Astrocyte (in vitro differentiated cells and primary cell): ENCODE measurements around the gene OR2Z1. TPM values are rescaled to one million over a fixed set of nuclear protein-coding genes. Genes with fewer than 3 reads are reported as not detected.

Source experiments
- DNase-seq: peaks from one replicate; pipeline ENCODE4 v3.0.0-alpha.2; 2010; ENCODE audit warnings: low read depth
- FAIRE-seq: peaks from 2 replicates; lab custom pipeline; 2011; peaks lifted over from hg19 to GRCh38; lab: Jason Lieb, UNC
- H2AFZ ChIP-seq: 2 replicates; pipeline ENCODE4 v1.6.0; 2012; ENCODE audit warnings: low read depth, low read length, inconsistent platforms
- H3K27ac ChIP-seq: 2 replicates; pipeline ENCODE4 v1.5.1; 2011; ENCODE audit warnings: low read depth, low read length, inconsistent platforms
- H3K27me3 ChIP-seq: 2 replicates; pipeline ENCODE4 v1.6.0; 2011; ENCODE audit warnings: low read length, inconsistent platforms; ENCODE audit not compliant: insufficient read depth
- H3K36me3 ChIP-seq: 2 replicates; pipeline ENCODE4 v1.5.1; 2011; ENCODE audit warnings: low read length, inconsistent platforms; ENCODE audit not compliant: insufficient read depth
- H3K4me1 ChIP-seq: 2 replicates; pipeline ENCODE4 v1.5.1; 2011; ENCODE audit warnings: low read length, inconsistent platforms; ENCODE audit not compliant: insufficient read depth
- H3K4me2 ChIP-seq: 2 replicates; pipeline ENCODE4 v1.6.0; 2012; ENCODE audit warnings: low read length, inconsistent platforms
- H3K4me3 ChIP-seq: 2 replicates; pipeline ENCODE4 v1.5.1; 2011; ENCODE audit warnings: low read depth, mild to moderate bottlenecking, low read length, inconsistent platforms; ENCODE audit not compliant: insufficient read depth
- H3K79me2 ChIP-seq: 2 replicates; pipeline ENCODE4 v1.6.0; 2012; ENCODE audit warnings: mild to moderate bottlenecking, low read length, inconsistent platforms; ENCODE audit not compliant: insufficient read depth
- H3K9ac ChIP-seq: 2 replicates; pipeline ENCODE4 v1.6.0; 2012; ENCODE audit warnings: mild to moderate bottlenecking, low read length, inconsistent platforms
- H3K9me3 ChIP-seq: 2 replicates; pipeline ENCODE4 v1.5.1; 2012; ENCODE audit warnings: low read depth, mild to moderate bottlenecking, low read length, inconsistent platforms; ENCODE audit not compliant: insufficient read depth
- H4K20me1 ChIP-seq: 2 replicates; pipeline ENCODE4 v1.6.0; 2012; ENCODE audit warnings: low read length, inconsistent platforms; ENCODE audit not compliant: insufficient read depth
- H3K27ac Mint-ChIP-seq: one replicate; pipeline ENCODE4 v1.8.0; 2021; ENCODE audit warnings: mild to moderate bottlenecking, mixed read lengths; ENCODE audit not compliant: unreplicated experiment
- H3K27me3 Mint-ChIP-seq: one replicate; pipeline ENCODE4 v1.8.0; 2021; ENCODE audit warnings: low read depth, mixed read lengths; ENCODE audit not compliant: unreplicated experiment
- H3K36me3 Mint-ChIP-seq: one replicate; pipeline ENCODE4 v1.8.0; 2021; ENCODE audit warnings: low read depth, mixed read lengths; ENCODE audit not compliant: unreplicated experiment
- H3K4me1 Mint-ChIP-seq: one replicate; pipeline ENCODE4 v1.8.0; 2021; ENCODE audit warnings: low read depth, mixed read lengths; ENCODE audit not compliant: unreplicated experiment
- H3K4me3 Mint-ChIP-seq: one replicate; pipeline ENCODE4 v1.8.0; 2021; ENCODE audit warnings: mild to moderate bottlenecking, moderate library complexity, mixed read lengths; ENCODE audit not compliant: unreplicated experiment
- H3K9me3 Mint-ChIP-seq: one replicate; pipeline ENCODE4 v1.8.0; 2021; ENCODE audit warnings: mild to moderate bottlenecking, mixed read lengths; ENCODE audit not compliant: unreplicated experiment
- EZH2 ChIP-seq: IDR thresholded peaks from 2 replicates; pipeline ENCODE4 v1.6.1; 2012; ENCODE audit warnings: mild to moderate bottlenecking, low read length, inconsistent platforms; ENCODE audit not compliant: insufficient read depth
- total RNA-seq: library from RNA; stranded (reverse); gene quantifications from 2 replicates; pipeline ENCODE4 v1.2.1, GENCODE V29; 2021
- TF ChIP-seq, protein P1 (sequence below): IDR thresholded peaks from 2 replicates; pipeline ENCODE4 v1.5.1; 2011; ENCODE audit warnings: low read depth, mild to moderate bottlenecking, inconsistent platforms, low read length, moderate library complexity; ENCODE audit not compliant: insufficient read depth

The OR2Z1 gene
- total RNA-seq, 1 donor from 2014 or later: not detected

DNA sequence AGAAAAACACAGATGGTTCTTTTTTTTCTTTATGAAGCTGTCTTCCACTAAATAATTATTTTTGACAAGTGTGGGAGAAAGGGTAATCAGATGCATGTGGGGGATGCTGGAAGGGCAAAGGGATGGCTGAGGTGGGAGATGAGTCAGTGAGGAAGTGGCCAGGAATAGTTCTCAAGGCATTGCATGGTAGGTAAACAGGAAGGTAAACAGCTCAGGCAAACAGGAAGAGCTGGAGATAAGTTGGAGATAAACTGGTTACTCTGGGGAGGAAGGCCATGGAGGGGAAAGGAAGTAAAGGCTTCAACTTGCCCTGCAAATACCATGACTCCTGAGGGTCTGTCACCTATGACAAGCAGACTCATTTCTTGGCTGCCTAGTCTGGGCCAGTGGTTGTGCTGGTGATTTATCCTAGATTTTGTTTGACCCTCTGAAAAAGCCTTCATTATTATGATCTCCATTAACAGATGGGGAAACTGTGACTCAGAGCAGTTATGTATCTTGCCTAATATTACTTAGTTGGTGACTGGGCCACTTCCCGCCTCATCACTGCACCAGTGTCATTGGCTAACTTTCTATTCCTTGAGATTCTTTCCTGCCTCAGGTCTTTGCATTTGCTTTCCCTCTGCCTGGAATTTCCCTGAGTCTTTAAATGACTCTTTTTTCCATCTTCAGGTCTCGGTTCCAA lies 39.9 kb upstream of the OR2Z1 start:
- no peaks in the 10 kb centered on the region for H3K36me3 Mint-ChIP-seq
- Histone ChIP-seq H3K36me3 (no peaks in the 10 kb centered on the region), H2AFZ (no peak overlapping the region), H3K9me3 (peaks cover 10% of the 10 kb centered on the region), H3K79me2 (no peaks in the 10 kb centered on the region), H3K9ac (no peak overlapping the region), H3K27me3 (no peaks in the 10 kb centered on the region), H3K27ac (no peak overlapping the region), H3K4me1 (no peaks in the 10 kb centered on the region), H3K4me2 (no peak overlapping the region), H3K4me3 (no peak overlapping the region), H4K20me1 (no peaks in the 10 kb centered on the region)
- no peak for TF ChIP-seq EZH2
- TF ChIP-seq, protein P1, sequence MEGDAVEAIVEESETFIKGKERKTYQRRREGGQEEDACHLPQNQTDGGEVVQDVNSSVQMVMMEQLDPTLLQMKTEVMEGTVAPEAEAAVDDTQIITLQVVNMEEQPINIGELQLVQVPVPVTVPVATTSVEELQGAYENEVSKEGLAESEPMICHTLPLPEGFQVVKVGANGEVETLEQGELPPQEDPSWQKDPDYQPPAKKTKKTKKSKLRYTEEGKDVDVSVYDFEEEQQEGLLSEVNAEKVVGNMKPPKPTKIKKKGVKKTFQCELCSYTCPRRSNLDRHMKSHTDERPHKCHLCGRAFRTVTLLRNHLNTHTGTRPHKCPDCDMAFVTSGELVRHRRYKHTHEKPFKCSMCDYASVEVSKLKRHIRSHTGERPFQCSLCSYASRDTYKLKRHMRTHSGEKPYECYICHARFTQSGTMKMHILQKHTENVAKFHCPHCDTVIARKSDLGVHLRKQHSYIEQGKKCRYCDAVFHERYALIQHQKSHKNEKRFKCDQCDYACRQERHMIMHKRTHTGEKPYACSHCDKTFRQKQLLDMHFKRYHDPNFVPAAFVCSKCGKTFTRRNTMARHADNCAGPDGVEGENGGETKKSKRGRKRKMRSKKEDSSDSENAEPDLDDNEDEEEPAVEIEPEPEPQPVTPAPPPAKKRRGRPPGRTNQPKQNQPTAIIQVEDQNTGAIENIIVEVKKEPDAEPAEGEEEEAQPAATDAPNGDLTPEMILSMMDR: no peak
- H3K27me3 Mint-ChIP-seq: no peaks in the 10 kb centered on the region
- FAIRE-seq: no peak
- DNase-seq: no peak
- no peaks in the 10 kb centered on the region for H3K4me1 Mint-ChIP-seq
- peaks cover 25% of the 10 kb centered on the region for H3K9me3 Mint-ChIP-seq
- no peak overlapping the region for H3K4me3 Mint-ChIP-seq
- no peak overlapping the region for H3K27ac Mint-ChIP-seq

DNA sequence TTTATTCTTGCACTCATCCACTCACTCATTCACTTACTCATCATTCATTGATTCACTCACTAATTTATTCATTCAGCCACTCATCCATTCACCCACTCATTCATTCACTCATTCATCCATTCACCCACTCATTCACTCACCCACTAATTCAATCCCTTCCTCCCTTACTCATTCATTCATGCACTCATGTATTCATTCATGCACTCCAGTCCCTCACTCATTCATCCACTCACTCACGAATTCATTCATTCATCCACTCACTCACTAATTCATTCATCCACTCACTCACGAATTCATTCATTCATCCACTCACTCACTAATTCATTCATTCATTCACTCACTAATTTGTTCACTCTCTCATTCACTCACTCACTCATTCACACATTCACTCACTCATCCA lies 39.0 kb upstream of the OR2Z1 start:
- FAIRE-seq (no peak), DNase-seq (no peak)
- Histone ChIP-seq H3K79me2 (no peaks in the 10 kb centered on the region), H3K4me2 (no peak overlapping the region), H4K20me1 (no peaks in the 10 kb centered on the region), H3K4me1 (no peaks in the 10 kb centered on the region), H3K27me3 (no peaks in the 10 kb centered on the region), H3K9me3 (peaks cover 3% of the 10 kb centered on the region), H3K27ac (no peak overlapping the region), H3K4me3 (no peak overlapping the region), H2AFZ (no peak overlapping the region), H3K9ac (no peak overlapping the region), H3K36me3 (no peaks in the 10 kb centered on the region)
- H3K4me3 Mint-ChIP-seq: no peak overlapping the region
- TF ChIP-seq EZH2: no peak
- TF ChIP-seq, protein P1: no peak
- H3K27me3 Mint-ChIP-seq: no peaks in the 10 kb centered on the region
- H3K4me1 Mint-ChIP-seq: no peaks in the 10 kb centered on the region
- H3K27ac Mint-ChIP-seq: no peak overlapping the region
- peaks cover 24% of the 10 kb centered on the region for H3K9me3 Mint-ChIP-seq
- no peaks in the 10 kb centered on the region for H3K36me3 Mint-ChIP-seq

DNA sequence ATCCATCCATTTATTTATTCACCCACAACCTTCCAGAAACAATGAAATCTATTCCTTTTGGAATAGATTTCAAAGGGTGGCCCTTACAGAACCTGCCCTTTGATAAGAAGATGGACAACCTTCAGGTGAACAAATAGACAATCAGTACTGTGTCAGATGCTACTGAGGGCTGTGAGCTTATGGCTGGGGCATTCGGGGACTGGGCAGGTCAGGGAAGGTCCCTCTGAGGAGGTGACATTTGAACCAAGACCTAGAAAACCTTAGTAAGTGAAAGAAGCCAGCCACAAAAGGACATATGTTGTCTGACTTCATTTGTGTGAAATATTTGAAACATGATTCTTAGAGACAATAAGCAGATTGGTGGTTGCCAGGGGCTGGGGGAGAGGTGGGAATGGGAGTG lies 38.5 kb upstream of the OR2Z1 start:
- no peak overlapping the region for H3K4me3 ChIP-seq
- H3K9me3 ChIP-seq: peaks cover 3% of the 10 kb centered on the region
- Mint-ChIP-seq H3K27me3 (no peaks in the 10 kb centered on the region), H3K27ac (no peak overlapping the region), H3K36me3 (no peaks in the 10 kb centered on the region), H3K4me3 (no peak overlapping the region), H3K4me1 (no peaks in the 10 kb centered on the region), H3K9me3 (peaks cover 25% of the 10 kb centered on the region)
- H3K27ac ChIP-seq: no peak overlapping the region
- no peak for TF ChIP-seq EZH2
- TF ChIP-seq, protein P1: no peak
- H3K79me2 ChIP-seq: no peaks in the 10 kb centered on the region
- no peaks in the 10 kb centered on the region for H3K27me3 ChIP-seq
- DNase-seq: no peak
- no peak overlapping the region for H3K4me2 ChIP-seq
- no peak overlapping the region for H3K9ac ChIP-seq
- H3K36me3 ChIP-seq: no peaks in the 10 kb centered on the region
- H4K20me1 ChIP-seq: no peaks in the 10 kb centered on the region
- no peak for FAIRE-seq
- H3K4me1 ChIP-seq: no peaks in the 10 kb centered on the region
- no peak overlapping the region for H2AFZ ChIP-seq
